ENCODE data around the gene SORCS2. TPM values are rescaled to one million over a fixed set of nuclear protein-coding genes. Genes with fewer than 3 reads are reported as not detected.
A peak's percentile ranks its signal among the peaks of the same experiment; 100 is the strongest.

Gene SORCS2
- total RNA-seq, 1 donor from 2014 or later = 29.5 TPM

- H3K27ac Mint-ChIP-seq (ENCODE audit: unreplicated experiment) = no peak overlapping the region
- peaks cover 6% of the 10 kb centered on the region for H3K9me3 Mint-ChIP-seq (ENCODE audit: unreplicated experiment)
- peaks cover 3% of the 10 kb centered on the region for H3K4me1 Mint-ChIP-seq (ENCODE audit: low read depth, unreplicated experiment)
- no peak for TF ChIP-seq CTCF (IDR thresholded peaks at IDR 0.05; ENCODE audit: partially characterized antibody, unreplicated experiment)
- H3K36me3 Mint-ChIP-seq (ENCODE audit: unreplicated experiment) = peaks cover 19% of the 10 kb centered on the region
- H3K27me3 Mint-ChIP-seq (ENCODE audit: unreplicated experiment) = peaks cover 12% of the 10 kb centered on the region
- no peak for DNase-seq
- peak overlapping the region; percentile 19 for H3K4me3 Mint-ChIP-seq (ENCODE audit: unreplicated experiment)
These were observed 455.5 kb downstream of the SORCS2 start for GRCh38 chr4:7647600-7648543.

- no peak overlapping the region for H3K4me3 Mint-ChIP-seq (ENCODE audit: unreplicated experiment)
- peaks cover 12% of the 10 kb centered on the region for H3K27me3 Mint-ChIP-seq (ENCODE audit: unreplicated experiment)
- H3K27ac Mint-ChIP-seq (ENCODE audit: unreplicated experiment) = no peak overlapping the region
- DNase-seq = no peak
- TF ChIP-seq CTCF (IDR thresholded peaks at IDR 0.05; ENCODE audit: partially characterized antibody, unreplicated experiment) = no peak
- peaks cover 3% of the 10 kb centered on the region for H3K4me1 Mint-ChIP-seq (ENCODE audit: low read depth, unreplicated experiment)
- H3K9me3 Mint-ChIP-seq (ENCODE audit: unreplicated experiment) = peaks cover 5% of the 10 kb centered on the region
- H3K36me3 Mint-ChIP-seq (ENCODE audit: unreplicated experiment) = peaks cover 19% of the 10 kb centered on the region
These were observed 456.4 kb downstream of the SORCS2 start for GRCh38 chr4:7648544-7649395.

GRCh38 chr4:7649411-7649740 is 457.0 kb downstream of the SORCS2 start:
- no peak for DNase-seq
- H3K27ac Mint-ChIP-seq (ENCODE audit: unreplicated experiment) = no peak overlapping the region
- TF ChIP-seq CTCF (IDR thresholded peaks at IDR 0.05; ENCODE audit: partially characterized antibody, unreplicated experiment) = no peak

GRCh38 chr4:7649741-7650531 is 457.6 kb downstream of the SORCS2 start:
- Mint-ChIP-seq H3K4me3 (ENCODE audit: unreplicated experiment) (no peak overlapping the region), H3K9me3 (ENCODE audit: unreplicated experiment) (peaks cover 5% of the 10 kb centered on the region), H3K36me3 (ENCODE audit: unreplicated experiment) (peaks cover 13% of the 10 kb centered on the region), H3K4me1 (ENCODE audit: low read depth, unreplicated experiment) (peaks cover 3% of the 10 kb centered on the region), H3K27me3 (ENCODE audit: unreplicated experiment) (peaks cover 11% of the 10 kb centered on the region), H3K27ac (ENCODE audit: unreplicated experiment) (no peak overlapping the region)
- no peak for TF ChIP-seq CTCF (IDR thresholded peaks at IDR 0.05; ENCODE audit: partially characterized antibody, unreplicated experiment)
- DNase-seq = no peak

More at GRCh38 chr4:7649411-7649740, 457.0 kb downstream of the SORCS2 start:
- peaks cover 18% of the 10 kb centered on the region for H3K36me3 Mint-ChIP-seq (ENCODE audit: unreplicated experiment)
- no peak overlapping the region for H3K4me3 Mint-ChIP-seq (ENCODE audit: unreplicated experiment)
- H3K9me3 Mint-ChIP-seq (ENCODE audit: unreplicated experiment) = peaks cover 5% of the 10 kb centered on the region
- peaks cover 13% of the 10 kb centered on the region for H3K27me3 Mint-ChIP-seq (ENCODE audit: unreplicated experiment)
- peaks cover 3% of the 10 kb centered on the region for H3K4me1 Mint-ChIP-seq (ENCODE audit: low read depth, unreplicated experiment)
